NK-92 treated with Interleukin-12 subunit alpha and Interleukin-12 subunit beta, amount 100 ng/mL, for 24 hours (cell line): ENCODE results near the gene UCP2.
"Not testable (repeated sequence)": the region's sequence is repeated elsewhere in the genome, so short reads cannot be mapped to it uniquely, and the experiment has no call there.

Source experiments
- DNase-seq: peaks from one replicate; lab custom pipeline; 2025; lab: John Stamatoyannopoulos, UW

Gene UCP2

GRCh38 chr11:73942010-73942409 is 40.6 kb downstream of the UCP2 start:
- no peak for DNase-seq

GRCh38 chr11:73940801-73941570 is 41.7 kb downstream of the UCP2 start:
- DNase-seq: no peak

- DNase-seq: no peak
Observed at GRCh38 chr11:73939096-73939495, 43.5 kb downstream of the UCP2 start.

GRCh38 chr11:73936047-73936446 is 46.6 kb downstream of the UCP2 start:
- not testable (repeated sequence) for DNase-seq

GRCh38 chr11:73932781-73933180 is 49.9 kb downstream of the UCP2 start:
- no peak for DNase-seq

- no peak for DNase-seq
Observed at GRCh38 chr11:73931951-73932350, 50.7 kb downstream of the UCP2 start.

GRCh38 chr11:73931039-73931645 is 51.5 kb downstream of the UCP2 start:
- DNase-seq: no peak

GRCh38 chr11:73929388-73929787 is 53.3 kb downstream of the UCP2 start:
- DNase-seq: no peak
